ENCODE measurements around the gene RERE.

DNA sequence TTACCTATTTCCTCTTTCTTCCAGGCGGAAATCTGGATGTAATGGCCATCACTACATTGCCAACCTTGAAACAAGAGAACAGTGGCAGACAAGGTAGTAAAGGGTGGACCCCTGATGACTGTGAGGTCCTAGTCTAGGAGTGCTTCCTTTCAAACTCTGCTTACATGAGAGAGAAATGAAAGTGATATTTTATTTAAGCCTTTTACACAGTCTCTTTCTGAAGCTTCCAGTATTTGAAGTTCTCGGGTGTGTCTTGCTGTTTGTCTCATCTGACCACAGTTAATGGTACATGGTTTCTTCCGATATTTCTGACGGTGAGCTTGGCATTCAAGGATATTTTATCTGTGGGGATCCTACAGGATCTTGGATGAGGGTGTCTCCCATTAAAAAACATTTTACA, 284.3 kb downstream of the RERE start:
- no peak for TF ChIP-seq TAF1 (IDR thresholded peaks at IDR 0.05; ENCODE audit: borderline replicate concordance, low read depth, low read length)
- no peak for TF ChIP-seq POLR2AphosphoS5 (IDR thresholded peaks at IDR 0.05; ENCODE audit: low read depth, low read length)
